Stomach (tissue), 4 donors: Measurements from ENCODE around the gene ATP5PD.

Source experiments
- CTCF ChIP-seq, 7 experiments: fragments of 450-650 bp in 4 of 7; fragments of 200-600 bp in 3 of 7; sonication (generic) in 3 of 7; IDR thresholded peaks; one replicate each; pipeline ENCODE4 v1.5.1; 2016 to 2019; ENCODE audit warnings: antibody characterized with exemption in 7 of 7, control low read depth in 2 of 7, mild to moderate bottlenecking in 1 of 7
- EP300 ChIP-seq: sonication (generic); formaldehyde crosslinking; IDR thresholded peaks from one replicate; pipeline ENCODE4 v1.6.1; 2017; ENCODE audit warnings: antibody characterized with exemption
- POLR2A ChIP-seq, 4 donors: fragments of 450-650 bp; IDR thresholded peaks; one replicate each; pipeline ENCODE4 v1.6.1; 2016; ENCODE audit warnings: antibody characterized with exemption in 4 of 4, control low read depth in 2 of 4, mild to moderate bottlenecking in 1 of 4, moderate library complexity in 1 of 4
- POLR2AphosphoS5 ChIP-seq, 3 donors: sonication (generic); formaldehyde crosslinking; IDR thresholded peaks; one replicate each; pipeline ENCODE4 v1.6.1; 2016; ENCODE audit warnings: antibody characterized with exemption in 3 of 3

- TF ChIP-seq CTCF (IDR thresholded peaks at IDR 0.05): no peak
- TF ChIP-seq EP300: no peak
- TF ChIP-seq POLR2AphosphoS5 (IDR thresholded peaks at IDR 0.05): no peak
- TF ChIP-seq POLR2A (IDR thresholded peaks at IDR 0.05): no peak
Observed at GRCh38 chr17:74998783-74999182, 48.0 kb downstream of the ATP5PD start.
